Panc1 (cell line): ENCODE data around the gene SLCO3A1. TPM values are rescaled to one million over a fixed set of nuclear protein-coding genes. Genes with fewer than 3 reads are reported as not detected.

Experiments
- ATAC-seq: fragments of 200-7000 bp; cut with Tn5 transposase; 2 replicates; pipeline ENCODE4 v1.9.1; 2020; ENCODE audit warnings: mild to moderate bottlenecking, moderate library complexity
- BruUV-seq: library from RNA; stranded (reverse); fragments of 400-500 nt; replicated peaks from 2 replicates; lab custom pipeline; 2021; lab: Mats Ljungman, UMichigan
- CTCF ChIA-PET: fragments of 300-600 bp; sonication (Branson Sonifier 250); formaldehyde crosslinking; loops from one replicate; lab custom pipeline; 2022; ENCODE audit warnings: antibody characterized with exemption; lab: Charles Lee
- POLR2A ChIA-PET: fragments of 300-600 bp; sonication (Branson Sonifier 250); formaldehyde crosslinking; loops from one replicate; lab custom pipeline; 2022; ENCODE audit warnings: antibody characterized with exemption; lab: Charles Lee
- DNase-seq: peaks from one replicate; pipeline ENCODE4 v3.0.0-alpha.2; 2010; ENCODE audit warnings: low read depth, low spot score
- H3K27ac ChIP-seq: 2 replicates; pipeline ENCODE4 v1.5.1; 2011; ENCODE audit warnings: mild to moderate bottlenecking, low read length, inconsistent platforms
- H3K27me3 ChIP-seq: fragments of 200-500 bp; sonication (Bioruptor generic); 2 replicates; pipeline ENCODE4 v1.6.0; 2014; ENCODE audit warnings: low read length, inconsistent platforms; ENCODE audit not compliant: control insufficient read depth, insufficient read depth
- H3K36me3 ChIP-seq: fragments of 200-500 bp; sonication (Bioruptor generic); 2 replicates; pipeline ENCODE4 v1.5.1; 2014; ENCODE audit warnings: inconsistent platforms, mild to moderate bottlenecking, low read length, moderate library complexity; ENCODE audit not compliant: control insufficient read depth, insufficient read depth
- H3K4me1 ChIP-seq: 2 replicates; pipeline ENCODE4 v1.5.1; 2011; ENCODE audit warnings: inconsistent platforms, mild to moderate bottlenecking, low read length, moderate library complexity; ENCODE audit not compliant: control insufficient read depth, insufficient read depth
- H3K4me3 ChIP-seq, 2 experiments: 2 replicates each; pipeline ENCODE4 v1.5.1; 2011 to 2012; ENCODE audit warnings: low read depth in 2 of 2, low read length in 2 of 2, mild to moderate bottlenecking in 2 of 2, inconsistent platforms in 1 of 2, moderate library complexity in 1 of 2
- H3K9me3 ChIP-seq: fragments of 200-500 bp; sonication (Bioruptor generic); 2 replicates; pipeline ENCODE4 v1.5.1; 2014; ENCODE audit warnings: low read depth, mild to moderate bottlenecking, inconsistent platforms, low read length, moderate library complexity; ENCODE audit not compliant: control insufficient read depth, insufficient read depth
- POLR2AphosphoS5 ChIP-seq: IDR thresholded peaks from 2 replicates; pipeline ENCODE4 v1.6.1; 2012; ENCODE audit warnings: mild to moderate bottlenecking, low read depth, low read length, moderate library complexity
- SIN3A ChIP-seq: IDR thresholded peaks from 2 replicates; pipeline ENCODE4 v1.6.1; 2012; ENCODE audit warnings: low read depth, mild to moderate bottlenecking, low read length, moderate library complexity, borderline replicate concordance; ENCODE audit not compliant: insufficient read depth
- TCF7L2 ChIP-seq: IDR thresholded peaks from 2 replicates; pipeline ENCODE4 v1.6.1; 2011; ENCODE audit warnings: mild to moderate bottlenecking, low read depth, low read length, inconsistent platforms
- in situ Hi-C: cut with HindIII; loops from 2 replicates; pipeline ENCODE4 v1.10.0; 2016; ENCODE audit warnings: low sequenced_read_pairs, low pct_unique_long_range_greater_than_20kb
- intact Hi-C: fragments of 100-400 bp; cut with micrococcal nuclease; formaldehyde crosslinking; loops from one replicate; pipeline ENCODE4 v1.10.0; 2022; ENCODE audit not compliant: unreplicated experiment
- total RNA-seq: library from RNA; stranded (reverse); gene quantifications from one replicate; pipeline ENCODE4 v1.2.1, GENCODE V29; 2021; ENCODE audit not compliant: unreplicated experiment
- TF ChIP-seq, protein P1 (sequence below): fragments of 450-650 bp; IDR thresholded peaks from 2 replicates; pipeline ENCODE4 v1.5.1; 2017; ENCODE audit warnings: mild to moderate bottlenecking
- TF ChIP-seq, protein P2 (sequence below), 2 experiments: IDR thresholded peaks; 2 replicates each; pipeline ENCODE4 v1.6.1; 2011 to 2012; ENCODE audit warnings: low read depth in 2 of 2, control low read depth in 1 of 2, low read length in 1 of 2, mild to moderate bottlenecking in 1 of 2, moderate library complexity in 1 of 2; ENCODE audit not compliant: insufficient read depth in 1 of 2

SLCO3A1 gene
- total RNA-seq, 1 experiment from 2014 or later = 20.6 TPM

DNA sequence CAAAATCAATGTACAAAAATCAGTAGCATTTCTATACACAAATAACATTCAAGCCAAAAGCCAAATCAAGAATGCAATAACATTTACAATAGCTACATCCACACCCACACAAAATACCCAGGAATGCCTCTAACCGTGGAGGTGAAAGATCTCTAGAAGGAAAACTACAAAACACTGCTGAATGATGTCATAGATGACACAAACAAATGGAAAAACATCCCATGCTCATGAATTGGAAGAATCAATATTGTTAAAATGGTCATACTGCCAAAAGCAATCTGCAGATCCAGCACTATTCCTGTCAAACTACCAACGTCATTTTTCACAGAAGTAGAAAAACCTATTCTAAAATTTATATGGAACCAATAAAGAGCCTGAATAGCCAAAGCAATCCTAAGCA is 143.7 kb downstream of the SLCO3A1 start:
- Histone ChIP-seq H3K9me3 (no peaks in the 10 kb centered on the region), H3K27ac (no peak overlapping the region), H3K4me1 (no peaks in the 10 kb centered on the region), H3K36me3 (no peaks in the 10 kb centered on the region), H3K27me3 (no peaks in the 10 kb centered on the region), H3K4me3 (no peak overlapping the region)
- no peak for ATAC-seq
- no peak for DNase-seq
- POLR2A ChIA-PET = no interaction called here
- CTCF ChIA-PET = no interaction called here
- TF ChIP-seq TCF7L2 (no peak), SIN3A (no peak), POLR2AphosphoS5 (no peak)
- TF ChIP-seq, protein P1, sequence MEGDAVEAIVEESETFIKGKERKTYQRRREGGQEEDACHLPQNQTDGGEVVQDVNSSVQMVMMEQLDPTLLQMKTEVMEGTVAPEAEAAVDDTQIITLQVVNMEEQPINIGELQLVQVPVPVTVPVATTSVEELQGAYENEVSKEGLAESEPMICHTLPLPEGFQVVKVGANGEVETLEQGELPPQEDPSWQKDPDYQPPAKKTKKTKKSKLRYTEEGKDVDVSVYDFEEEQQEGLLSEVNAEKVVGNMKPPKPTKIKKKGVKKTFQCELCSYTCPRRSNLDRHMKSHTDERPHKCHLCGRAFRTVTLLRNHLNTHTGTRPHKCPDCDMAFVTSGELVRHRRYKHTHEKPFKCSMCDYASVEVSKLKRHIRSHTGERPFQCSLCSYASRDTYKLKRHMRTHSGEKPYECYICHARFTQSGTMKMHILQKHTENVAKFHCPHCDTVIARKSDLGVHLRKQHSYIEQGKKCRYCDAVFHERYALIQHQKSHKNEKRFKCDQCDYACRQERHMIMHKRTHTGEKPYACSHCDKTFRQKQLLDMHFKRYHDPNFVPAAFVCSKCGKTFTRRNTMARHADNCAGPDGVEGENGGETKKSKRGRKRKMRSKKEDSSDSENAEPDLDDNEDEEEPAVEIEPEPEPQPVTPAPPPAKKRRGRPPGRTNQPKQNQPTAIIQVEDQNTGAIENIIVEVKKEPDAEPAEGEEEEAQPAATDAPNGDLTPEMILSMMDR = no peak
- TF ChIP-seq, protein P2, sequence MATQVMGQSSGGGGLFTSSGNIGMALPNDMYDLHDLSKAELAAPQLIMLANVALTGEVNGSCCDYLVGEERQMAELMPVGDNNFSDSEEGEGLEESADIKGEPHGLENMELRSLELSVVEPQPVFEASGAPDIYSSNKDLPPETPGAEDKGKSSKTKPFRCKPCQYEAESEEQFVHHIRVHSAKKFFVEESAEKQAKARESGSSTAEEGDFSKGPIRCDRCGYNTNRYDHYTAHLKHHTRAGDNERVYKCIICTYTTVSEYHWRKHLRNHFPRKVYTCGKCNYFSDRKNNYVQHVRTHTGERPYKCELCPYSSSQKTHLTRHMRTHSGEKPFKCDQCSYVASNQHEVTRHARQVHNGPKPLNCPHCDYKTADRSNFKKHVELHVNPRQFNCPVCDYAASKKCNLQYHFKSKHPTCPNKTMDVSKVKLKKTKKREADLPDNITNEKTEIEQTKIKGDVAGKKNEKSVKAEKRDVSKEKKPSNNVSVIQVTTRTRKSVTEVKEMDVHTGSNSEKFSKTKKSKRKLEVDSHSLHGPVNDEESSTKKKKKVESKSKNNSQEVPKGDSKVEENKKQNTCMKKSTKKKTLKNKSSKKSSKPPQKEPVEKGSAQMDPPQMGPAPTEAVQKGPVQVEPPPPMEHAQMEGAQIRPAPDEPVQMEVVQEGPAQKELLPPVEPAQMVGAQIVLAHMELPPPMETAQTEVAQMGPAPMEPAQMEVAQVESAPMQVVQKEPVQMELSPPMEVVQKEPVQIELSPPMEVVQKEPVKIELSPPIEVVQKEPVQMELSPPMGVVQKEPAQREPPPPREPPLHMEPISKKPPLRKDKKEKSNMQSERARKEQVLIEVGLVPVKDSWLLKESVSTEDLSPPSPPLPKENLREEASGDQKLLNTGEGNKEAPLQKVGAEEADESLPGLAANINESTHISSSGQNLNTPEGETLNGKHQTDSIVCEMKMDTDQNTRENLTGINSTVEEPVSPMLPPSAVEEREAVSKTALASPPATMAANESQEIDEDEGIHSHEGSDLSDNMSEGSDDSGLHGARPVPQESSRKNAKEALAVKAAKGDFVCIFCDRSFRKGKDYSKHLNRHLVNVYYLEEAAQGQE (IDR thresholded peaks at IDR 0.05; ENCODE audit: insufficient read depth in 1 of 2, low read depth in 2 of 2, low read length in 1 of 2) = no peak
- no TSS peak for BruUV-seq
- intact Hi-C loops (no loop called here), in situ Hi-C loops (no loop called here)

DNA sequence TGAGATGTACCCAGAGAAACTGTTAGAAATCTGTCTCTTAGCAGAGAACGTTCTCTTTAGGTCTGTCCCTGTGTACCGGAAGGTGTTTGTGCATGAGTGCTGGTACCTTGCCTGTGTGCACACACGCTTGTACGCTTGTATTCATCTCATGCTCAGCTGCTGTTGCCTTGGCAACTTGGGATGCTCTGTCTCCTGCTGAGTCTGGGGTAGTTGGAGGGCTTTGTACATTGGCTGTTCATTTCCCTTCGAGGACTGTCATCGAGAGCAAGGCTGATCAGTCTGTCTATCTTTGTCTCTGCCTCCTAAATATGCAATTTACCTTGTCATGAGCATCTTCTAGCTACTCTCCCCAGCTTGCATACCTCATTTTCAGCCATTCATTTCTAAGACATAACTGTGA is 147.2 kb downstream of the SLCO3A1 start:
- ChIA-PET CTCF (no interaction called here), POLR2A (no interaction called here)
- in situ Hi-C loops = no loop called here
- intact Hi-C loops = no loop called here
- TF ChIP-seq POLR2AphosphoS5 = no peak
- TF ChIP-seq, protein P2 (IDR thresholded peaks at IDR 0.05; ENCODE audit: insufficient read depth in 1 of 2, low read depth in 2 of 2, low read length in 1 of 2) = no peak
- TF ChIP-seq, protein P1 = no peak
- Histone ChIP-seq H3K4me3 (no peak overlapping the region), H3K36me3 (no peaks in the 10 kb centered on the region), H3K4me1 (no peaks in the 10 kb centered on the region), H3K27me3 (no peaks in the 10 kb centered on the region), H3K9me3 (no peaks in the 10 kb centered on the region), H3K27ac (no peak overlapping the region)
- DNase-seq (no peak), ATAC-seq (no peak)
- BruUV-seq = no TSS peak
